Suprapubic skin (tissue), 3 donors: Measurements from ENCODE around the gene INTS6L.

Experiments
- CTCF ChIP-seq, 2 donors: fragments of 200-600 bp in 1 of 2; fragments of 450-650 bp in 1 of 2; sonication (generic) in 1 of 2; IDR thresholded peaks; one replicate each; pipeline ENCODE4 v1.5.1; 2016 to 2019; ENCODE audit warnings: antibody characterized with exemption in 2 of 2, mild to moderate bottlenecking in 1 of 2, moderate library complexity in 1 of 2
- EP300 ChIP-seq: sonication (generic); formaldehyde crosslinking; IDR thresholded peaks from one replicate; pipeline ENCODE4 v1.6.1; 2017; ENCODE audit warnings: antibody characterized with exemption

GRCh38 chrX:135513130-135513515 lies 7.3 kb upstream of the INTS6L start:
- TF ChIP-seq EP300: no peak
- TF ChIP-seq CTCF (IDR thresholded peaks at IDR 0.05): no peak
